Breast epithelium (tissue), 4 donors: Measurements from ENCODE around the gene ACSS1. TPM values are rescaled to one million over a fixed set of nuclear protein-coding genes. Genes with fewer than 3 reads are reported as not detected.
A peak's percentile ranks its signal among the peaks of the same experiment; 100 is the strongest.

Experiments used
- DNase-seq, 2 donors: peaks; one replicate each; pipeline ENCODE4 v3.0.0-alpha.2; 2019; ENCODE audit warnings: low spot score in 2 of 2
- H3K27ac ChIP-seq, 2 donors: fragments of 200-600 bp; sonication (generic) in 1 of 2; one replicate each; pipeline ENCODE4 v1.5.1; 2016 to 2019; ENCODE audit warnings: mild to moderate bottlenecking in 1 of 2
- H3K27me3 ChIP-seq, 2 donors: fragments of 200-600 bp; sonication (generic) in 1 of 2; one replicate each; pipeline versions ENCODE4 v1.5.1 to v1.6.0; 2017 to 2019; ENCODE audit warnings: control low read depth in 1 of 2, mild to moderate bottlenecking in 1 of 2
- H3K36me3 ChIP-seq: fragments of 200-600 bp; one replicate; pipeline ENCODE4 v1.5.1; 2019
- H3K4me1 ChIP-seq, 2 donors: fragments of 200-600 bp; sonication (generic); one replicate each; pipeline ENCODE4 v1.5.1; 2016 to 2019; ENCODE audit warnings: control low read depth in 1 of 2
- H3K4me3 ChIP-seq, 3 donors: fragments of 200-600 bp; sonication (generic); 1 replicate in 2 of 3; 2 replicates in 1 of 3; pipeline ENCODE4 v1.5.1; 2016 to 2019; ENCODE audit warnings: mild to moderate bottlenecking in 3 of 3, moderate library complexity in 2 of 3
- H3K9me3 ChIP-seq, 2 donors: fragments of 200-600 bp; sonication (generic) in 1 of 2; one replicate each; pipeline ENCODE4 v1.5.1; 2016 to 2019; ENCODE audit warnings: control low read depth in 1 of 2
- POLR2A ChIP-seq: fragments of 450-650 bp; IDR thresholded peaks from one replicate; pipeline ENCODE4 v1.6.1; 2016; ENCODE audit warnings: antibody characterized with exemption, mild to moderate bottlenecking, moderate library complexity
- POLR2AphosphoS5 ChIP-seq, 3 donors: sonication (generic); formaldehyde crosslinking; IDR thresholded peaks; one replicate each; pipeline ENCODE4 v1.6.1; 2017; ENCODE audit warnings: antibody characterized with exemption in 3 of 3
- intact Hi-C: fragments of 100-400 bp; cut with DNase I; formaldehyde crosslinking; loops from one replicate; pipeline ENCODE4 v1.15.1; 2023; ENCODE audit warnings: low total_unique reads
- total RNA-seq, 3 donors: library from RNA; depleted of rRNA; stranded (reverse); fragments of >200 nt; gene quantifications; one replicate each; pipeline ENCODE4 v1.1.0, GENCODE V29; 2016
- TF ChIP-seq, protein P1 (sequence below), 3 donors: fragments of 450-650 bp; IDR thresholded peaks; one replicate each; pipeline ENCODE4 v1.5.1; 2016 to 2017; ENCODE audit warnings: antibody characterized with exemption in 3 of 3, mild to moderate bottlenecking in 3 of 3, moderate library complexity in 3 of 3

ACSS1 gene
- total RNA-seq, 3 donors from 2014 or later: 17.6 to 38.2 (median 37.4) TPM

DNA sequence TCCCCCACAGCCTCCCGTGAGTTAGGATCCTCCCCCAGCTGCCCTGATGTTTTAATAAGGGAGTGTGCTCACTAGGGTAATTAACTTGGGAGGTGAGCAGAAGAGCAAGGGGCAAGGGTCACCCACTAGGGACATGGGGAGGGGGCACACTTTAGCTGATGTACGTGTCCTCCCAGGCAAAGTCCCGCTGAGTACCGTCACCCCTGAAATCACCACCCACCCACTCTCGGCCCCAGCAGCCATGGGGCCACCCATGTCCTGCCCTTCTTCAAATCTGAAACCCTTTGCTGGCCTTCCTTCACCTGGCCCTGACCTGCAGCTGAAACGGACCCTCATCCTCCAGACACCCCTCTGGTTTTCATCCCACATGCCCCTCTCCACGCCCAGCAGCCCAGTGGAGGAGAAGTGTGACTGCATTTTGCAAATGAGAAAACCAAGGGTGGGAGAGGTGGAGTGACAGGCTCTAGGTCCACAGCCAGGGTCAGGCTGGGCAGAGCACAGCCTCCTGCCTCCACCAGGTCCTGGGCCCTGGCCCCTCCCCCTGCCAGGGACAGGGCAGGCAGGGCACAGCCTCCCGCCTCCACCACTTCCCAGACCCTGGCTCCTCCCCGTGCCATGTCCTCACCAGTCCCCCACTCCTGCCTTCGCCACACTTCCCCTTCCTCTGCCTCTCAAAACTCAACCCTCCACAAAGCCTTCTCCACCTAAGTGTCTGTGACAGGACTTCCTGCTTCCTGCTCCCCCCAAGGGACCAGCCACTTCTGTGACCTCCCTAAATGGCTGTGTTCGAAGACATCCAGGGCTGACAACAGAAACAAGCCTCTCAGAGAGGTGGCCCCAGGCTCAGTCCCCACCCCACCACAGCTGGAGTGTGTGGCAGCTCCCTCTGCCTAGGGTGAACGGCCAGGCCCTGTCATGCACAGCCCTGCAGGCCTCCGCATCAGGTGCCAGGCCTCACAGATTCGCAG is 15.1 kb downstream of the ACSS1 start:
- no peaks in the 10 kb centered on the region for H3K36me3 ChIP-seq
- peak overlapping the region; percentile 33 to 66 for H3K27ac ChIP-seq
- H3K27me3 ChIP-seq: no peaks in the 10 kb centered on the region
- no peaks in the 10 kb centered on the region for H3K9me3 ChIP-seq
- TF ChIP-seq POLR2AphosphoS5 (IDR thresholded peaks at IDR 0.05) (no peak), POLR2A (no peak)
- TF ChIP-seq, protein P1, sequence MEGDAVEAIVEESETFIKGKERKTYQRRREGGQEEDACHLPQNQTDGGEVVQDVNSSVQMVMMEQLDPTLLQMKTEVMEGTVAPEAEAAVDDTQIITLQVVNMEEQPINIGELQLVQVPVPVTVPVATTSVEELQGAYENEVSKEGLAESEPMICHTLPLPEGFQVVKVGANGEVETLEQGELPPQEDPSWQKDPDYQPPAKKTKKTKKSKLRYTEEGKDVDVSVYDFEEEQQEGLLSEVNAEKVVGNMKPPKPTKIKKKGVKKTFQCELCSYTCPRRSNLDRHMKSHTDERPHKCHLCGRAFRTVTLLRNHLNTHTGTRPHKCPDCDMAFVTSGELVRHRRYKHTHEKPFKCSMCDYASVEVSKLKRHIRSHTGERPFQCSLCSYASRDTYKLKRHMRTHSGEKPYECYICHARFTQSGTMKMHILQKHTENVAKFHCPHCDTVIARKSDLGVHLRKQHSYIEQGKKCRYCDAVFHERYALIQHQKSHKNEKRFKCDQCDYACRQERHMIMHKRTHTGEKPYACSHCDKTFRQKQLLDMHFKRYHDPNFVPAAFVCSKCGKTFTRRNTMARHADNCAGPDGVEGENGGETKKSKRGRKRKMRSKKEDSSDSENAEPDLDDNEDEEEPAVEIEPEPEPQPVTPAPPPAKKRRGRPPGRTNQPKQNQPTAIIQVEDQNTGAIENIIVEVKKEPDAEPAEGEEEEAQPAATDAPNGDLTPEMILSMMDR (IDR thresholded peaks at IDR 0.05): no peak
- no peak overlapping the region for H3K4me3 ChIP-seq
- no peak for DNase-seq
- H3K4me1 ChIP-seq: peaks cover 21 to 28% of the 10 kb centered on the region in 2 donors
- intact Hi-C loops: no loop called here

DNA sequence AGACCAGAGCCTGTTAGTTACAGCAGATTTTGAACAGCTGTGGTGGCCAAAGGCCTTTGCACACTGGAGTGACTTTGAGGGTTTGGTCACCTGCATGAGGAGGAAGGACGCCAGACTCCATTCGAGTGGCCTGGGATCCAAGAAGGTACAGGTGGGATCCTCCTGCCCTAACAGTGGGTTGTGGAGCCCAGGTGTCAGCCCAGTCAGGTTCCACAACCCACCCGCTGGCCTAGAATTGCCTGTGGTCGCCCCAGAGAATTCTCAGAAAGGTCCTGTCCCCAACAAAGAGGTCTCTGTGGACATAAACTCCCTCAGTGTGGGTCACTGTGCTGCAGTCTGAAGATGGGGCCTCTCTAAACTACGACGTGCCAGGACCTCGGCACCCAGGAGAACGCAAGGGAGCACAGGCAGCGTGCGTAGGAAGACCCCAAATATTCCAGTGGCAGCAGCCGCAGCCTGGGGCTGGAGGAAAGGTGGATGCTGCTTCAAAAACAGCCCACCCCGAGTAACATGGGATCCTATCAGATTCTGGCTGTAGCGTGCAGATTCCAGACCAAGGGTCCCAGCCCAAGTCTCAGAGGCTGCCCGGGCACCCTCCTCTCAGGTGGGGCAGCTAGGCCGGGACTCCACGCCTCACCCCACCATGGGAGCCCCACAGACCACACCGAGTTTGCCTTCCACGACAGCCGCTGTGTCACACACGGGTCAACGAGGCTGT is 16.0 kb downstream of the ACSS1 start:
- Histone ChIP-seq H3K27me3 (no peaks in the 10 kb centered on the region), H3K36me3 (no peaks in the 10 kb centered on the region), H3K27ac (peak overlapping the region in 1 of 2 donors; percentile 66), H3K9me3 (no peaks in the 10 kb centered on the region), H3K4me1 (peaks cover 21 to 31% of the 10 kb centered on the region in 2 donors), H3K4me3 (no peak overlapping the region)
- intact Hi-C loops: no loop called here
- TF ChIP-seq, protein P1 (IDR thresholded peaks at IDR 0.05): no peak
- no peak for TF ChIP-seq POLR2A
- TF ChIP-seq POLR2AphosphoS5 (IDR thresholded peaks at IDR 0.05): no peak
- DNase-seq: no peak

DNA sequence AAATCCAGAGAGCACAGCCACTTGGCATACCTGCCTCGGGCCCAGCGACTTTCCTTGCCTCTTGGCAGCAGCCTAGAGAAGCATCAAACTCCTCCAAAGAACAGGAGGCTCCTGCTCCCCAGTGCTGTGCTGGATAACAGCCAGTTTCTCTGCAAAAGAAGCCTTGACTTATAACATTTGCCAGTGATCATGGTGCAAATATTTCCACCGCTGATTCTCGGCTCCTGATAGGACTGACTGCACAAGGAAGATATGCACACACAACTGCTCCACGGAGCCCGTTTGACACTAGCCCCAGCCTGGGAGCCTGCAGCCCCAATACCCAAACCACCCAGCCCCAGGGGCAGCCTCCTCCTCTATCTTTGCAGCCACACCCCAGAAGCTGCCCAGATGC is 17.5 kb downstream of the ACSS1 start:
- DNase-seq: peak; percentile 61 to 71
- H3K4me1 ChIP-seq: peaks cover 21 to 31% of the 10 kb centered on the region in 2 donors
- peak overlapping the region; percentile 79 to 85 for H3K27ac ChIP-seq
- intact Hi-C loops: no loop called here
- no peaks in the 10 kb centered on the region for H3K36me3 ChIP-seq
- no peaks in the 10 kb centered on the region for H3K9me3 ChIP-seq
- H3K4me3 ChIP-seq: peak overlapping the region in 1 of 3 donors; percentile 17
- TF ChIP-seq, protein P1 (IDR thresholded peaks at IDR 0.05): no peak
- TF ChIP-seq POLR2A: no peak
- no peak for TF ChIP-seq POLR2AphosphoS5 (IDR thresholded peaks at IDR 0.05)
- H3K27me3 ChIP-seq: no peaks in the 10 kb centered on the region

DNA sequence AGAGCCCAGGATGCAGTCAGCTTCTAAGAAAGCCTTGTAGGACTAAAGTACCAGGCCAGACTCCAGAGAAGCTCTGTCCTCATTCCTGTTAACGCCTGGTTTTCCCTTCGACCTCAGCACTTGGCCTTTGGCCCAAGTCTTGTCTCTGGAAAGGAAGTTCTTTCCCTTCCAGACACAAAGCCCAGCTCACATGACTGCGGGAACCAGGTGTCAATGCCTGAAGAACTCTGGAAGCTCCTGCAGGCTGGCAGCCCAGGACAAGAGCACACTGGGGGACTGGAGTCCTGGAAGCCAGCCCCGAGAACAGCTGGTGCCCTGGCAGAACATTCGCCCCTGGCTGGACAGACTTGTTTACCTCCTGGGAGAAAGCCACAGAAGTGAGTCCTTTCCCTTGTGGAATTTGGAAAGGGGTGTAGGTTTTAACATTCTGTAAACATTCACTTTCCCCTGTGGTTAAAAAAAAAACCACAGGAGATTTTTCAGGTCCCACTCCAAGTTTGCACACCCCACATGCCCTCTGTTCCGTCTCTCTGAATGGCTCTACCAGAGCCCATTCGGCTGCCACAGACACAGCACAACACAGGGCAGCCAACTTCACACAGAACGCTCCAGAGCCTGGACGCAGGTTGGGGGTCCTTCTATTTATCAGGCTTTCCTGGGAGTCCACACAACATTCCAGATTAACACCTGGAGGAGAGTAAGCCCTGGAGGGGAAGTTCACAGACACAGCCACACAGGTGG is 18.1 kb downstream of the ACSS1 start:
- Histone ChIP-seq H3K4me1 (peaks cover 21 to 31% of the 10 kb centered on the region in 2 donors), H3K27me3 (no peaks in the 10 kb centered on the region), H3K9me3 (no peaks in the 10 kb centered on the region), H3K4me3 (peak overlapping the region in 1 of 3 donors; percentile 17), H3K36me3 (no peaks in the 10 kb centered on the region), H3K27ac (peak overlapping the region; percentile 79 to 85)
- DNase-seq: peak; percentile 95 to 98
- TF ChIP-seq POLR2AphosphoS5 (IDR thresholded peaks at IDR 0.05): peak; percentile 86 to 95 (median 91)
- TF ChIP-seq, protein P1 (IDR thresholded peaks at IDR 0.05): peak in 1 of 3 donors; percentile 7
- TF ChIP-seq POLR2A: no peak
- intact Hi-C loops: no loop called here
